MM.1S (cell line): ENCODE data around the gene NACAD.

Experiments used
- DNase-seq: peaks from one replicate; pipeline ENCODE4 v3.0.0-alpha.2; 2015
- H2AFZ ChIP-seq: fragments of 300-600 bp; sonication (generic); 2 replicates; pipeline ENCODE4 v1.6.0; 2016; ENCODE audit warnings: antibody characterized with exemption, low read length
- H3F3A ChIP-seq: fragments of 300-600 bp; sonication (generic); 2 replicates; pipeline ENCODE4 v1.6.1; 2016; ENCODE audit warnings: mild to moderate bottlenecking, antibody characterized with exemption, low read length, moderate library complexity, mixed read lengths; ENCODE audit not compliant: insufficient read depth
- H3K27ac ChIP-seq: fragments of 300-600 bp; sonication (generic); 2 replicates; pipeline ENCODE4 v1.5.1; 2016; ENCODE audit warnings: mild to moderate bottlenecking, low read length
- H3K27me3 ChIP-seq: fragments of 300-600 bp; sonication (generic); replicated peaks from 2 replicates; pipeline ENCODE4 v1.6.0; 2016; ENCODE audit warnings: low read length; ENCODE audit not compliant: insufficient read depth
- H3K36me3 ChIP-seq: fragments of 300-600 bp; sonication (generic); replicated peaks from 2 replicates; pipeline ENCODE4 v1.6.1; 2016; ENCODE audit warnings: mild to moderate bottlenecking, low read length, mixed read lengths; ENCODE audit not compliant: insufficient read depth
- H3K4me1 ChIP-seq: fragments of 300-600 bp; sonication (generic); 2 replicates; pipeline ENCODE4 v1.6.1; 2016; ENCODE audit warnings: low read length, mixed read lengths
- H3K4me2 ChIP-seq: fragments of 300-600 bp; sonication (generic); 2 replicates; pipeline ENCODE4 v1.6.0; 2016; ENCODE audit warnings: low read depth, low read length
- H3K4me3 ChIP-seq: fragments of 300-600 bp; sonication (generic); 2 replicates; pipeline ENCODE4 v1.5.1; 2016; ENCODE audit warnings: low read length, mixed read lengths
- H3K79me2 ChIP-seq: fragments of 300-600 bp; sonication (generic); 2 replicates; pipeline ENCODE4 v1.6.1; 2016; ENCODE audit warnings: mixed run types, low read length, mixed read lengths
- H3K9ac ChIP-seq: fragments of 300-600 bp; sonication (generic); 2 replicates; pipeline ENCODE4 v1.6.1; 2016; ENCODE audit warnings: low read length, mixed read lengths
- H3K9me2 ChIP-seq: fragments of 300-600 bp; sonication (generic); replicated peaks from 2 replicates; pipeline ENCODE4 v1.6.1; 2016; ENCODE audit warnings: mild to moderate bottlenecking, low read length, mixed read lengths; ENCODE audit not compliant: insufficient read depth
- H3K9me3 ChIP-seq: fragments of 300-600 bp; sonication (generic); replicated peaks from 2 replicates; pipeline ENCODE4 v1.6.1; 2016; ENCODE audit warnings: mild to moderate bottlenecking, low read length, mixed read lengths; ENCODE audit not compliant: insufficient read depth
- H4K20me1 ChIP-seq: fragments of 300-600 bp; sonication (generic); 2 replicates; pipeline ENCODE4 v1.6.1; 2016; ENCODE audit warnings: mild to moderate bottlenecking, low read length, moderate library complexity, mixed read lengths; ENCODE audit not compliant: insufficient read depth
- EZH2 ChIP-seq: fragments of 300-600 bp; sonication (generic); optimal IDR thresholded peaks from 2 replicates; pipeline ENCODE3; 2017; ENCODE audit warnings: low read depth, mild to moderate bottlenecking, antibody characterized with exemption, low read length, mixed read lengths
- EZH2phosphoT487 ChIP-seq: fragments of 300-600 bp; sonication (generic); IDR thresholded peaks from 2 replicates; pipeline ENCODE4 v1.6.1; 2018; ENCODE audit warnings: antibody characterized with exemption, low read length
- TF ChIP-seq, protein P1 (sequence below): fragments of 300-600 bp; sonication (generic); IDR thresholded peaks from 2 replicates; pipeline ENCODE4 v1.5.1; 2016; ENCODE audit warnings: antibody characterized with exemption, low read length, mixed read lengths

The NACAD gene

DNA sequence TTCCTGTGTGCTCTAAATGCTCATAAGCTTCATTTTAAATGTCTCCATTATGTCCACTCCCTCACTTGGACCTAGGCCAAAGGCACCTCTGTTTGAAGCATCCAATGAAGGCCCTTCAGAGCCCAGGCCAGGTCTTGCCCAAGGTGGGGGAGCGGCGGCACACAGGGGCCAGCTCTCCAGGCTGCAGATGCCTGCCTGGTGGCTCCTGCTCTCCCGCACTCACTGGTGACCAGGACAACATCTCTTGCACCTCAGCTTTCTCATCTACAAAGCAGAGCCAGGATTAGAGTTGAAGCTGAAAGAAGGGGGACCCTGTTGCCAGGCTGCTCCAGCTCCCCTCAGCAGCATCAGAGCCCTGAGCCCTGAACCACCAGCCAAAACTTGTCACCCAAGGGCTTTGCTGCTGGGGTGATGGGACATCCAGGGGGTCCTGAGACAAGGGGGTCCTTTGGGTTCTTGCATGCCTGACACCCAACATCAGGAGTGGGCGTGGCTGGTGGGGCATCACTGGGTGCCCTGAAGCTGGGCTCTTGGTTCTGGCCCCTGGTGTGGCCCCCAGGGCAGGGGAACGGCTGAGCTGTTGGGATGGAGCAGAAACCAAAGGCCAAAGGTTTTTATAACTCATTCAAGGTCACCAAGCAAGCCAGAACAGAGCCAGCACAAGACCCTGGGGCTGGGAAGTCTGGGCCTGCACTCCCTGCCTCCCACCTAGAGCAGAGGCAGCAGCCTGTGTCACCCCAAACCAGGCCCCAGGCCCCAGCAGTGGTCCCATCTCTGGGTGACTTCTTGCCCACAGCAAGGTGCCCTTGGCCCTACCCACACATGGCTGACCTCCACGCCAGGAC is 1.2 kb downstream of the NACAD start:
- Histone ChIP-seq H3K36me3 (no peaks in the 10 kb centered on the region), H4K20me1 (no peaks in the 10 kb centered on the region), H3K4me3 (no peak overlapping the region), H3K9me3 (no peaks in the 10 kb centered on the region), H3K9me2 (no peaks in the 10 kb centered on the region), H3K79me2 (no peaks in the 10 kb centered on the region), H3K4me1 (no peaks in the 10 kb centered on the region), H3K27ac (no peak overlapping the region), H3K27me3 (peaks cover 5% of the 10 kb centered on the region; the same call in 1 of the 2 replicates), H3F3A (no peaks in the 10 kb centered on the region), H3K4me2 (no peak overlapping the region), H3K9ac (no peak overlapping the region), H2AFZ (no peak overlapping the region)
- DNase-seq = no peak
- no peak for TF ChIP-seq EZH2phosphoT487

DNA sequence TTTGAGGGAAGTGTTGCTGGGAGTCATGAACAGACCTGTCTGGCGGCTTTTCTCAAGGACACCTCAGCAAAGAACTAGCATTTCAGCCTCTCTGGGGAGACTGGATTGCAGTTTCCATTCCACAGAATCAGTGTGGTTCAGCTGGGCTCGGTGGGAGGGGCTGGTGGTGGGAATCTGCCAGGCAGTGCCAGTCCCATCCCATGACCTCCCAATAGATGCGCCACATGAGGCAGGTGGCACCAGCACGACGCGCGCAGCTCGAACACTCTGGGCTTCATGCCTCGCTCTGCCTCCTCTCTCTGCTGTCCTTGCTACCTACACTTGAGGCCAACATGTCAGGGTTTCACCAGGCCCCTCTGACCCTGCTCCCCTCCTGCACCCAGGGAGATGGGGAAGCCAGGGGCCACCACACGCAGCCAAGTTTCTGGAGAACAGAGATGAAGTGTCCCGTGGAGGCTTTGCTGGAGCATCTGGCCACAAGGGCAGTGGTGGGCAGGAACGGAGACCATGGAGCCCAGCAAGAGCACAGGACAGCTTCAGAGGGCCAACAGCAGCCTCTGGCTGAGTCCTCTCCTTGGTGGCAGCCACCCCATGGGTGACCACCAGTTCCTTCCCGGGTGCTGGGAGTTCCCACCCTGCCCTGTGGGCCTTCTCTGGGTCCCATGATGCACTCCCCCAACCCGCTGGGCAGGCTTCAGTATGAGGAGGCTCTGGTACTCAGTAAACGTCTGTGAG is 2.3 kb downstream of the NACAD start:
- Histone ChIP-seq H3K4me3 (no peak overlapping the region), H3K4me2 (no peak overlapping the region), H3K9me3 (no peaks in the 10 kb centered on the region), H3K9me2 (no peaks in the 10 kb centered on the region), H3K27me3 (peaks cover 5% of the 10 kb centered on the region; the same call in 1 of the 2 replicates), H3K4me1 (no peaks in the 10 kb centered on the region), H4K20me1 (no peaks in the 10 kb centered on the region), H3K79me2 (no peaks in the 10 kb centered on the region), H3F3A (no peaks in the 10 kb centered on the region), H2AFZ (no peak overlapping the region), H3K36me3 (no peaks in the 10 kb centered on the region), H3K9ac (no peak overlapping the region), H3K27ac (no peak overlapping the region)
- no peak for DNase-seq
- TF ChIP-seq EZH2 = no peak
- TF ChIP-seq, protein P1, sequence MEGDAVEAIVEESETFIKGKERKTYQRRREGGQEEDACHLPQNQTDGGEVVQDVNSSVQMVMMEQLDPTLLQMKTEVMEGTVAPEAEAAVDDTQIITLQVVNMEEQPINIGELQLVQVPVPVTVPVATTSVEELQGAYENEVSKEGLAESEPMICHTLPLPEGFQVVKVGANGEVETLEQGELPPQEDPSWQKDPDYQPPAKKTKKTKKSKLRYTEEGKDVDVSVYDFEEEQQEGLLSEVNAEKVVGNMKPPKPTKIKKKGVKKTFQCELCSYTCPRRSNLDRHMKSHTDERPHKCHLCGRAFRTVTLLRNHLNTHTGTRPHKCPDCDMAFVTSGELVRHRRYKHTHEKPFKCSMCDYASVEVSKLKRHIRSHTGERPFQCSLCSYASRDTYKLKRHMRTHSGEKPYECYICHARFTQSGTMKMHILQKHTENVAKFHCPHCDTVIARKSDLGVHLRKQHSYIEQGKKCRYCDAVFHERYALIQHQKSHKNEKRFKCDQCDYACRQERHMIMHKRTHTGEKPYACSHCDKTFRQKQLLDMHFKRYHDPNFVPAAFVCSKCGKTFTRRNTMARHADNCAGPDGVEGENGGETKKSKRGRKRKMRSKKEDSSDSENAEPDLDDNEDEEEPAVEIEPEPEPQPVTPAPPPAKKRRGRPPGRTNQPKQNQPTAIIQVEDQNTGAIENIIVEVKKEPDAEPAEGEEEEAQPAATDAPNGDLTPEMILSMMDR = no peak
- TF ChIP-seq EZH2phosphoT487 = no peak

DNA sequence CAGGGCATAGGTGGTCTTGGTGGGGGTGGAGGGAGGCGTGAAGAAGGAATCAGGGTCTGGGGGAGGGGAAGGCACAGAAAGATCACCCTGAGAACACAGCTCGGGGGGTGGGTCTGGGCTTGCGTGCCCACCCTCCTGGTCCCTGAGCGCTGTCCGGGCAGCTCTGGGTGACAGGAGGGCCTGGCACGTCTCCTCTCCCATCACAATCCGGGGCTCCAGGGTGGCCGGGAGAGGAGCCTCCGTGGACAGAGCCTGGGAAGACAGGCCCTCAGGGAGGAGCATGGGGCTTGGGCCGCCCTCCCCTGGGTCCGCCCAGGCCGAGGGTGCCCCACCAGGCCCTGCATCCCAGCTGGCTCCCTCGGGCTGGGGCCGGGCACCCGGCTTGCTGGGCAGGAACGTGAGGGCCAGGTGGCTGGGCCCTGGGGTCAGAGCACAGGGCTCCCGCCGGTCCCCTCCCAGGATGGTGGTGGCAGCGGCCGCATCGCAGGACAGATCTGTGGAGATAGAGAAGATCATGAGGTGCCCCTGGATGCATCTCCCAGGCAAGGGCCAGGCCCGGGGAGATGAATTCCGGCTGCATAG is 3.1 kb downstream of the NACAD start:
- Histone ChIP-seq H3K9me3 (no peaks in the 10 kb centered on the region), H3K4me3 (no peak overlapping the region), H3F3A (no peaks in the 10 kb centered on the region), H3K36me3 (no peaks in the 10 kb centered on the region), H3K4me1 (no peaks in the 10 kb centered on the region), H3K27ac (no peak overlapping the region), H3K9ac (no peak overlapping the region), H2AFZ (no peak overlapping the region), H4K20me1 (no peaks in the 10 kb centered on the region), H3K79me2 (no peaks in the 10 kb centered on the region), H3K4me2 (no peak overlapping the region), H3K27me3 (peaks cover 5% of the 10 kb centered on the region; the same call in 1 of the 2 replicates), H3K9me2 (no peaks in the 10 kb centered on the region)
- no peak for DNase-seq
- TF ChIP-seq EZH2 (no peak), EZH2phosphoT487 (no peak)
- TF ChIP-seq, protein P1 = no peak
